HEK293 (cell line): Measurements from ENCODE around the gene HARS2.

ENCODE experiments used
- CTCF ChIA-PET: fragments of 350-600 bp; formaldehyde crosslinking; extraction: SDS; loops from one replicate; lab custom pipeline; 2021; ENCODE audit warnings: antibody characterized with exemption; lab: Yijun Ruan, JAX
- POLR2A ChIA-PET: fragments of 300-600 bp; formaldehyde crosslinking; extraction: SDS; loops from one replicate; lab custom pipeline; 2020; ENCODE audit warnings: antibody characterized with exemption, inconsistent platforms; lab: Yijun Ruan, JAX
- H3K27ac ChIP-seq: fragments of 200-500 bp; sonication (Bioruptor generic); 2 replicates; pipeline ENCODE4 v1.5.1; 2014; ENCODE audit warnings: low read depth, low read length, control low read depth, inconsistent platforms; ENCODE audit errors: extremely low read depth
- H3K36me3 ChIP-seq, 2 experiments: fragments of 200-500 bp in 1 of 2; sonication (Bioruptor generic) in 1 of 2; 1 replicate in 1 of 2; 2 replicates in 1 of 2; pipeline ENCODE4 v1.5.1; 2014 to 2017; ENCODE audit warnings: inconsistent platforms in 2 of 2, low read length in 2 of 2; ENCODE audit not compliant: control insufficient read depth in 2 of 2, insufficient read depth in 1 of 2
- H3K4me1 ChIP-seq: fragments of 200-500 bp; sonication (Bioruptor generic); 2 replicates; pipeline ENCODE4 v1.5.1; 2014; ENCODE audit warnings: mild to moderate bottlenecking, low read length, inconsistent platforms; ENCODE audit not compliant: control insufficient read depth, insufficient read depth
- H3K4me3 ChIP-seq: 2 replicates; pipeline ENCODE4 v1.5.1; 2011; ENCODE audit warnings: low read depth, mild to moderate bottlenecking, control low read depth, low read length, moderate library complexity
- H3K9me3 ChIP-seq: fragments of 200-500 bp; sonication (Bioruptor generic); 2 replicates; pipeline ENCODE4 v1.5.1; 2014; ENCODE audit warnings: low read depth, low read length, inconsistent platforms; ENCODE audit not compliant: control insufficient read depth, insufficient read depth
- AEBP2 ChIP-seq: fragments of 450-650 bp; formaldehyde crosslinking; IDR thresholded peaks from 2 replicates; pipeline ENCODE4 v1.5.1; 2016; ENCODE audit warnings: missing biosample characterization, missing genetic modification characterization, borderline replicate concordance
- ATF2 ChIP-seq: fragments of 450-650 bp; formaldehyde crosslinking; IDR thresholded peaks from 2 replicates; pipeline ENCODE4 v1.5.1; 2016; ENCODE audit warnings: missing biosample characterization, missing genetic modification characterization, low read depth
- KLF8 ChIP-seq: fragments of 450-650 bp; formaldehyde crosslinking; IDR thresholded peaks from 2 replicates; pipeline ENCODE4 v1.5.1; 2016; ENCODE audit warnings: missing biosample characterization, missing genetic modification characterization
- MYNN ChIP-seq: fragments of 450-650 bp; formaldehyde crosslinking; IDR thresholded peaks from 2 replicates; pipeline ENCODE4 v1.5.1; 2016; ENCODE audit warnings: missing biosample characterization, missing genetic modification characterization, borderline replicate concordance
- PBX3 ChIP-seq: sonication (generic); formaldehyde crosslinking; IDR thresholded peaks from 2 replicates; pipeline ENCODE4 v1.8.1; 2022; ENCODE audit warnings: mild to moderate bottlenecking, moderate library complexity, missing genetic modification reagents
- PRDM1 ChIP-seq: fragments of 450-650 bp; formaldehyde crosslinking; IDR thresholded peaks from 2 replicates; pipeline ENCODE4; 2016; ENCODE audit warnings: missing biosample characterization, missing genetic modification characterization
- ZBTB44 ChIP-seq: fragments of 450-650 bp; IDR thresholded peaks from 2 replicates; pipeline ENCODE4 v1.5.1; 2018; ENCODE audit warnings: missing biosample characterization, mild to moderate bottlenecking, missing genetic modification characterization
- ZBTB8A ChIP-seq: fragments of 450-650 bp; formaldehyde crosslinking; IDR thresholded peaks from 2 replicates; pipeline ENCODE4 v1.5.1; 2016; ENCODE audit warnings: missing biosample characterization, missing genetic modification characterization
- ZNF132 ChIP-seq: fragments of 450-650 bp; formaldehyde crosslinking; IDR thresholded peaks from 2 replicates; pipeline ENCODE4 v1.5.1; 2017; ENCODE audit warnings: missing biosample characterization, missing genetic modification characterization, borderline replicate concordance
- ZNF169 ChIP-seq: fragments of 450-650 bp; formaldehyde crosslinking; IDR thresholded peaks from 2 replicates; pipeline ENCODE4 v1.5.1; 2016; ENCODE audit warnings: missing biosample characterization, missing genetic modification characterization
- ZNF2 ChIP-seq: fragments of 450-650 bp; formaldehyde crosslinking; IDR thresholded peaks from 2 replicates; pipeline ENCODE4 v1.5.1; 2016; ENCODE audit warnings: missing biosample characterization, missing genetic modification characterization
- ZNF23 ChIP-seq: fragments of 450-650 bp; formaldehyde crosslinking; IDR thresholded peaks from 2 replicates; pipeline ENCODE4 v1.5.1; 2016; ENCODE audit warnings: missing biosample characterization, missing genetic modification characterization, borderline replicate concordance
- ZNF24 ChIP-seq: fragments of 450-650 bp; formaldehyde crosslinking; IDR thresholded peaks from 2 replicates; pipeline ENCODE4 v1.5.1; 2016; ENCODE audit warnings: missing biosample characterization, missing genetic modification characterization
- ZNF449 ChIP-seq: fragments of 450-650 bp; formaldehyde crosslinking; IDR thresholded peaks from 2 replicates; pipeline ENCODE4 v1.5.1; 2017; ENCODE audit warnings: missing biosample characterization, mild to moderate bottlenecking, missing genetic modification characterization, moderate library complexity
- ZNF510 ChIP-seq: fragments of 450-650 bp; formaldehyde crosslinking; IDR thresholded peaks from 2 replicates; pipeline ENCODE4 v1.5.1; 2018; ENCODE audit warnings: mild to moderate bottlenecking, missing genetic modification characterization, missing biosample characterization; ENCODE audit not compliant: insufficient replicate concordance
- ZNF513 ChIP-seq: fragments of 450-650 bp; IDR thresholded peaks from 2 replicates; pipeline ENCODE4 v1.5.1; 2018; ENCODE audit warnings: missing biosample characterization, missing genetic modification characterization
- ZNF548 ChIP-seq: fragments of 450-650 bp; formaldehyde crosslinking; IDR thresholded peaks from 2 replicates; pipeline ENCODE4 v1.5.1; 2016; ENCODE audit warnings: missing biosample characterization, missing genetic modification characterization
- ZNF549 ChIP-seq: fragments of 450-650 bp; IDR thresholded peaks from 2 replicates; pipeline ENCODE4 v1.5.1; 2018; ENCODE audit warnings: missing biosample characterization, missing genetic modification characterization, mild to moderate bottlenecking, inconsistent platforms, moderate library complexity
- ZNF600 ChIP-seq: fragments of 450-650 bp; formaldehyde crosslinking; IDR thresholded peaks from 2 replicates; pipeline ENCODE4 v1.5.1; 2016; ENCODE audit warnings: missing biosample characterization, missing genetic modification characterization
- ZNF639 ChIP-seq: fragments of 450-650 bp; formaldehyde crosslinking; IDR thresholded peaks from 2 replicates; pipeline ENCODE4 v1.5.1; 2016; ENCODE audit warnings: missing biosample characterization, missing genetic modification characterization
- ZNF658 ChIP-seq: fragments of 450-650 bp; formaldehyde crosslinking; IDR thresholded peaks from 2 replicates; pipeline ENCODE4; 2016; ENCODE audit warnings: missing biosample characterization, missing genetic modification characterization
- ZNF792 ChIP-seq: fragments of 450-650 bp; formaldehyde crosslinking; IDR thresholded peaks from 2 replicates; pipeline ENCODE4 v1.5.1; 2016; ENCODE audit warnings: missing biosample characterization, missing genetic modification characterization
- ZSCAN18 ChIP-seq: fragments of 450-650 bp; formaldehyde crosslinking; IDR thresholded peaks from 2 replicates; pipeline ENCODE4 v1.5.1; 2016; ENCODE audit warnings: missing biosample characterization, missing genetic modification characterization

Gene HARS2

GRCh38 chr5:140694276-140694675, 3.0 kb downstream of the HARS2 start:
- POLR2A ChIA-PET: no interaction called here
- H3K4me1 ChIP-seq: 0 out of 2 replicates have a peak, but pooled peaks cover 2% of the 10 kb centered on the region
- CTCF ChIA-PET: no interaction called here
- peaks cover 38 to 71% of the 10 kb centered on the region in 2 experiments for H3K36me3 ChIP-seq
- no peak overlapping the region for H3K4me3 ChIP-seq
- no peak overlapping the region for H3K27ac ChIP-seq
- TF ChIP-seq ZBTB8A (tag by site-specific recombination) (no peak), PBX3 (CRISPR knock-in tag) (no peak), ZNF548 (tag by site-specific recombination) (no peak), PRDM1 (tag by site-specific recombination) (no peak), KLF8 (tag by site-specific recombination) (no peak), ZNF792 (no peak), ZSCAN18 (tag by site-specific recombination) (no peak), ZNF639 (tag by site-specific recombination) (no peak), AEBP2 (no peak), ZNF132 (no peak), ZNF449 (tag by site-specific recombination) (no peak), ZNF169 (tag by site-specific recombination) (no peak), ZNF510 (tag by site-specific recombination) (no peak), ZNF23 (tag by site-specific recombination) (no peak)
- TF ChIP-seq, all 188 proteins: peak for 0
- no peaks in the 10 kb centered on the region for H3K9me3 ChIP-seq

- Histone ChIP-seq H3K9me3 (no peaks in the 10 kb centered on the region), H3K27ac (no peak overlapping the region), H3K36me3 (peaks cover 35 to 84% of the 10 kb centered on the region in 2 experiments), H3K4me3 (no peak overlapping the region), H3K4me1 (0 out of 2 replicates have a peak, but pooled peaks cover 5% of the 10 kb centered on the region)
- POLR2A ChIA-PET: interaction anchor here (0.6 to 1.6 kb wide), 2 partner anchors 14 to 28 kb away, joined by 3 to 4 read pairs; no protein-coding TSS in a partner anchor
- CTCF ChIA-PET: interaction anchor here (0.8 kb wide), 1 partner anchor 320 kb away, joined by 3 read pairs; no protein-coding TSS in a partner anchor
- TF ChIP-seq ZBTB44 (tag by site-specific recombination) (no peak), ZNF24 (tag by site-specific recombination) (no peak), ZNF513 (tag by site-specific recombination) (no peak), ATF2 (tag by site-specific recombination) (no peak), ZNF2 (tag by site-specific recombination) (no peak), ZNF549 (no peak), ZNF658 (tag by site-specific recombination) (no peak), MYNN (no peak), ZNF600 (tag by site-specific recombination) (no peak)
Observed at GRCh38 chr5:140696891-140697492, 5.7 kb downstream of the HARS2 start.
